Neutrophil (primary cell): ENCODE data around the gene EPN2.
"Not testable (repeated sequence)": the region's sequence is repeated elsewhere in the genome, so short reads cannot be mapped to it uniquely, and the experiment has no call there.

Experiments
- H3K27ac ChIP-seq: fragments of 200-600 bp; sonication (generic); 2 replicates; pipeline ENCODE4 v1.5.1; 2016; ENCODE audit warnings: mild to moderate bottlenecking, moderate library complexity
- H3K27me3 ChIP-seq: fragments of 200-600 bp; sonication (generic); 2 replicates; pipeline ENCODE4 v1.6.0; 2016; ENCODE audit warnings: mild to moderate bottlenecking
- H3K36me3 ChIP-seq: fragments of 200-600 bp; sonication (generic); 2 replicates; pipeline ENCODE4 v1.5.1; 2017
- H3K4me1 ChIP-seq, 2 experiments: fragments of 200-600 bp in 1 of 2; sonication (generic) in 1 of 2; 1 replicate in 1 of 2; 2 replicates in 1 of 2; pipeline versions ENCODE4 v1.5.1 to v1.6.1; 2013 to 2016; ENCODE audit warnings: low read depth in 1 of 2, low read length in 1 of 2, mild to moderate bottlenecking in 1 of 2, moderate library complexity in 1 of 2; ENCODE audit not compliant: control insufficient read depth in 1 of 2, insufficient read depth in 1 of 2
- H3K4me3 ChIP-seq, 2 experiments: fragments of 200-600 bp in 1 of 2; sonication (generic) in 1 of 2; 1 replicate in 1 of 2; 2 replicates in 1 of 2; pipeline ENCODE4 v1.5.1; 2013 to 2016; ENCODE audit warnings: low read depth in 1 of 2, low read length in 1 of 2, mild to moderate bottlenecking in 1 of 2, moderate library complexity in 1 of 2
- H3K9me3 ChIP-seq: fragments of 200-600 bp; sonication (generic); 2 replicates; pipeline ENCODE4 v1.5.1; 2016
- TF ChIP-seq, protein P1 (sequence below): fragments of 200-600 bp; sonication (generic); IDR thresholded peaks from 2 replicates; pipeline ENCODE4 v1.5.1; 2016; ENCODE audit warnings: antibody characterized with exemption

Gene EPN2

DNA sequence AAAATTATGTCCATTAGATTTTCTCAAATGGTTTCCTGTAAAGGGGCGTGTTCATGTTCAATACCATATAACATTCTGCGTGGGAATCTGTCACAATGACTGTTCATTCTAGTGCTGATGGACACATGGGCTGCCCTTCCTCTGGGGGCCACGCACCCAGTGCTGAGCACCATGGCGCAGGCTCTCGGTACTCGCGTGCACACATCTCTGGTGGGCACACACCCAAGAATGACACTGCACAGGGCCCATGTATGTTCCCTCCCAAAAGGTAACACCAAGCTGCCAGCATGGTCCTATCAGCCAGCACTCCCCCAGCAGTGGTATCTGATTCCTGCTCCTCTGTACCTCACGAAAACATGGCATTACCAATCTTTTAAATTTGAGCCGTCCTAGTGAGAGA, 111.6 kb downstream of the EPN2 start:
- TF ChIP-seq, protein P1, sequence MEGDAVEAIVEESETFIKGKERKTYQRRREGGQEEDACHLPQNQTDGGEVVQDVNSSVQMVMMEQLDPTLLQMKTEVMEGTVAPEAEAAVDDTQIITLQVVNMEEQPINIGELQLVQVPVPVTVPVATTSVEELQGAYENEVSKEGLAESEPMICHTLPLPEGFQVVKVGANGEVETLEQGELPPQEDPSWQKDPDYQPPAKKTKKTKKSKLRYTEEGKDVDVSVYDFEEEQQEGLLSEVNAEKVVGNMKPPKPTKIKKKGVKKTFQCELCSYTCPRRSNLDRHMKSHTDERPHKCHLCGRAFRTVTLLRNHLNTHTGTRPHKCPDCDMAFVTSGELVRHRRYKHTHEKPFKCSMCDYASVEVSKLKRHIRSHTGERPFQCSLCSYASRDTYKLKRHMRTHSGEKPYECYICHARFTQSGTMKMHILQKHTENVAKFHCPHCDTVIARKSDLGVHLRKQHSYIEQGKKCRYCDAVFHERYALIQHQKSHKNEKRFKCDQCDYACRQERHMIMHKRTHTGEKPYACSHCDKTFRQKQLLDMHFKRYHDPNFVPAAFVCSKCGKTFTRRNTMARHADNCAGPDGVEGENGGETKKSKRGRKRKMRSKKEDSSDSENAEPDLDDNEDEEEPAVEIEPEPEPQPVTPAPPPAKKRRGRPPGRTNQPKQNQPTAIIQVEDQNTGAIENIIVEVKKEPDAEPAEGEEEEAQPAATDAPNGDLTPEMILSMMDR: no peak
- Histone ChIP-seq H3K4me1 (no peaks in the 10 kb centered on the region), H3K27me3 (no peaks in the 10 kb centered on the region), H3K9me3 (no peaks in the 10 kb centered on the region), H3K36me3 (no peaks in the 10 kb centered on the region), H3K27ac (no peak overlapping the region), H3K4me3 (no peak overlapping the region)

DNA sequence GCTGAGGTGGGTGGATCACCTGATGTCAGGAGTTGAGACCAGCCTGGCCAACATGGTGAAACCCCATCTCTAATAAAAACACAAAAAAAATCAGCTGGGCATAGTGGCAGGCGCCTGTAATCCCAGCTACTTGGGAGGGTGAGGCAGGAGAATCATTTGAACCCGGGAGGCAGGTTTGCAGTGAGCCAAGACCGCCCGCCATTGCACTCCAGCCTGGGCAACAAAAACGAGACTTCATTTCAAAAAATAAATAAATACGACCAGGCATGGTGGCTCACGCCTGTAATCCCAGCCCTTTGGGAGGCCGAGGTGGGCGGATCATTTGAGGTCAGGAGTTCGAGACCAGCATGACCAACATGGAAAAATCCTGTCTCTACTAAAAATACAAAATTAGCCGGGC, 116.2 kb downstream of the EPN2 start:
- not testable (repeated sequence) for H3K27ac ChIP-seq, H3K27me3 ChIP-seq, H3K9me3 ChIP-seq, H3K4me3 ChIP-seq, H3K36me3 ChIP-seq, H3K4me1 ChIP-seq

DNA sequence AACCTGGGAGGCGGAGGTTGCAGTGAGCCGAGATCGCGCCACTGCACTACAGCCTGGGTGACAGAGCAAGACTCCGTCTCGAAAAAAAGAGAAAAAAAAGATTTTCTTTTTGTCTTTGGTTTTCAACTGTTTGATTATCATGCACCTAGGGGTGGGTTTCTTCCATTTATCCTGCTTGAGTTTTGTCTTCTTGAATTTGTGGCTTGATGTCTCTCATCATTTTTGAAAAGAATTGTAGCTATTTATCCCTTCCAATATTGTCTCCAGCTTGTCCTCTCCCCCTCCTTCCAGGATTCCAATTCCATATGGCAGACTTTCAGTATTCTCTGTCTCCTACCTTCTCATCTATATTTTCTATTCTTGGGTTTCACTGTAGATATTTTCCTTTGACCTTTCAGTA, 117.6 kb downstream of the EPN2 start:
- no peaks in the 10 kb centered on the region for H3K36me3 ChIP-seq
- H3K4me3 ChIP-seq: no peak overlapping the region
- TF ChIP-seq, protein P1: no peak
- no peak overlapping the region for H3K27ac ChIP-seq
- no peaks in the 10 kb centered on the region for H3K4me1 ChIP-seq
- peaks cover 2% of the 10 kb centered on the region for H3K27me3 ChIP-seq
- no peaks in the 10 kb centered on the region for H3K9me3 ChIP-seq

DNA sequence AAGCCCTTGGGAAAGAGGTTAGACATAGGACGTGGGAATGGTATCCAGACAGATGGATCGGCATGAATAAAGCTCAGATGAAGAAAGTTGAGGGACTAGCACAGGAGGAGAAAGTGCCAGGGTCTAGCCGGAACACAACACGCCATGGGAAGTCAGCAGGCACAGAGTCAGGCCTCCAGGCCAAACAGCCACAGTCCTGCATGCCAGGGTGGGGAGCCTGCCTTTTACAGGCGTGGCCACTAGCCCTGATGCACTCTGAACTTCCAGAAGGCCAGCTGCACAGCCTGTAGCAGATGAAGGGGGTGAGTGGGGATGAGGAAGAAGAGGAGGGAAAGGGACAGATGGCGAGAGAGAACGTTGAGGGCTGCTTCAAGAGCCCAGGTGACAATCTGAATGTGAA, 120.2 kb downstream of the EPN2 start:
- TF ChIP-seq, protein P1: no peak
- H3K9me3 ChIP-seq: no peaks in the 10 kb centered on the region
- H3K27ac ChIP-seq: no peak overlapping the region
- peaks cover 5 to 8% of the 10 kb centered on the region in 2 experiments for H3K4me1 ChIP-seq
- no peaks in the 10 kb centered on the region for H3K36me3 ChIP-seq
- no peak overlapping the region for H3K4me3 ChIP-seq
- H3K27me3 ChIP-seq: peaks cover 16% of the 10 kb centered on the region

DNA sequence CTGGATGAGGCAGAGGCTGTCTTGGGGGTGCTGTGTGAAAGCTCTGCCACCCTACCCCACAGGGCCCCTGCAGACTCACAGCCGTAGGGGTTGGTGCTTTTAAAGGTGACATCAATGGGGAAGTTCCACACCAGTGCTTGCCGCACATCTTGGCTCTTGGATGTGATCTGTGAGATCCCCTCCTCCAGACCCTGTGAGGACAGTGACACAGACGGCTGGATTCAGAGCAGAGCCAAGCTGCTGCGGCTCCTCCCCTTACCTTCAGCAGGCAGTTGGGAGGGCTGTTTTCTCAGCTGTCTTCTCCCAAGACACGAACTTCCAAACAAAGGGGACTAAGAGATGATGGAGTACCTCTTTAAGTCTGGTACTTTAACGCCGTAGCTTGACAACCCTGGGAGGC, 120.6 kb downstream of the EPN2 start:
- no peak overlapping the region for H3K27ac ChIP-seq
- TF ChIP-seq, protein P1: no peak
- peaks cover 17% of the 10 kb centered on the region for H3K27me3 ChIP-seq
- no peaks in the 10 kb centered on the region for H3K9me3 ChIP-seq
- H3K36me3 ChIP-seq: no peaks in the 10 kb centered on the region
- no peak overlapping the region for H3K4me3 ChIP-seq
- peaks cover 7 to 12% of the 10 kb centered on the region in 2 experiments for H3K4me1 ChIP-seq

DNA sequence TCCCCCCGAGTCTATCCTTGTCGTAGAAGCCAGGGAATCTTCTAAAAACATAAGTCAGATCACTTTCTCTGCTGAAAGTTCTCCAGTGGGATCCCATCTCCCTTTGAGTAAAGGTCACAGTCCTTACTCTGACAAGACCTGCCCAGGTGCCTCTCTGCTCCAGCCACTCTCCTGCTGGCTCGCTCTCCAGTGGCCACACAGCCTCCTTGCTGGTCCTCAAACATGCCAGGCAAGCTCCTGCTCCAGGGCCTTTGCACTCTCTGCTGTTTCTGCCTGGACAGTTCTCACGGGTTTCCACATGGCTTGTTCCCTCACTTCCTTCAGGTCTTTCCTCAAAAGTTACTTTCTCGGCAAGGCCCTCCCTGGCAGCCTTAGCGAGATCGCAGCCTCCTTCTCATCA, 122.0 kb downstream of the EPN2 start:
- Histone ChIP-seq H3K27ac (no peak overlapping the region), H3K27me3 (peaks cover 27% of the 10 kb centered on the region), H3K4me3 (no peak overlapping the region), H3K4me1 (peaks cover 7 to 15% of the 10 kb centered on the region in 2 experiments), H3K9me3 (no peaks in the 10 kb centered on the region), H3K36me3 (no peaks in the 10 kb centered on the region)
- TF ChIP-seq, protein P1: no peak
